Measurements from ENCODE around the gene UXT.

DNA sequence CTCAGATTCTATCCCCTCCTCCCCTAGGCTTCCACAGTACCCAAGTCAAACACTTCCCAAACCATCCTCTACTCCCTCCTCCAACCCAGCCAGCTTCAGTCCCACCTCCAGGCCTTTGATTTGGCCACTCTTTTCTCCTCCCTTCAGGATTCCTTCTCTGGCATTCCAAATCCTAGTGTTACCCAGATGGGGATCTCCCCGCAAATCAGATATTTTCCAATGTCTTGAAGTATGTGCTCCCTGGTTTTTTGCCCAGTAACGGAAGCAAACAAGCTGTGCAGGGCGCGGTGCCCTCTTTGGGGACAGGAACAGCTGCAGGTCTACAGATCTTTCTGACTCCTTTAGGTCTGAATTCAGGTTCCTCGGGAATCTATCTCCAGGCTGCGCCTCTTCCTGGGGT, 37.1 kb downstream of the UXT start:
- TF ChIP-seq, protein P1, sequence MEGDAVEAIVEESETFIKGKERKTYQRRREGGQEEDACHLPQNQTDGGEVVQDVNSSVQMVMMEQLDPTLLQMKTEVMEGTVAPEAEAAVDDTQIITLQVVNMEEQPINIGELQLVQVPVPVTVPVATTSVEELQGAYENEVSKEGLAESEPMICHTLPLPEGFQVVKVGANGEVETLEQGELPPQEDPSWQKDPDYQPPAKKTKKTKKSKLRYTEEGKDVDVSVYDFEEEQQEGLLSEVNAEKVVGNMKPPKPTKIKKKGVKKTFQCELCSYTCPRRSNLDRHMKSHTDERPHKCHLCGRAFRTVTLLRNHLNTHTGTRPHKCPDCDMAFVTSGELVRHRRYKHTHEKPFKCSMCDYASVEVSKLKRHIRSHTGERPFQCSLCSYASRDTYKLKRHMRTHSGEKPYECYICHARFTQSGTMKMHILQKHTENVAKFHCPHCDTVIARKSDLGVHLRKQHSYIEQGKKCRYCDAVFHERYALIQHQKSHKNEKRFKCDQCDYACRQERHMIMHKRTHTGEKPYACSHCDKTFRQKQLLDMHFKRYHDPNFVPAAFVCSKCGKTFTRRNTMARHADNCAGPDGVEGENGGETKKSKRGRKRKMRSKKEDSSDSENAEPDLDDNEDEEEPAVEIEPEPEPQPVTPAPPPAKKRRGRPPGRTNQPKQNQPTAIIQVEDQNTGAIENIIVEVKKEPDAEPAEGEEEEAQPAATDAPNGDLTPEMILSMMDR (IDR thresholded peaks at IDR 0.05; ENCODE audit: insufficient read depth, low read depth, low read length), result no peak
- no peak for TF ChIP-seq EZH2 (IDR thresholded peaks at IDR 0.05; ENCODE audit: insufficient read depth, low read length)
